GM18508 (cell line): ENCODE results near the gene ATP6V0E2.

Experiments
- ATAC-seq: cut with Tn5 transposase; IDR thresholded peaks from one replicate; pipeline ENCODE4 v1.9.1; 2021; ENCODE audit warnings: moderate number of reproducible peaks; ENCODE audit not compliant: insufficient read depth, unreplicated experiment

ATP6V0E2 gene

GRCh38 chr7:149838224-149838991 lies 35.4 kb upstream of the ATP6V0E2 start, which contains the start of gene ZNF862:
TSS of gene ZNF862 (plus strand) at chr7:149838375. CDS start at chr7:149838612, 237 bp downstream.
- ATAC-seq, result peak; percentile 96

DNA sequence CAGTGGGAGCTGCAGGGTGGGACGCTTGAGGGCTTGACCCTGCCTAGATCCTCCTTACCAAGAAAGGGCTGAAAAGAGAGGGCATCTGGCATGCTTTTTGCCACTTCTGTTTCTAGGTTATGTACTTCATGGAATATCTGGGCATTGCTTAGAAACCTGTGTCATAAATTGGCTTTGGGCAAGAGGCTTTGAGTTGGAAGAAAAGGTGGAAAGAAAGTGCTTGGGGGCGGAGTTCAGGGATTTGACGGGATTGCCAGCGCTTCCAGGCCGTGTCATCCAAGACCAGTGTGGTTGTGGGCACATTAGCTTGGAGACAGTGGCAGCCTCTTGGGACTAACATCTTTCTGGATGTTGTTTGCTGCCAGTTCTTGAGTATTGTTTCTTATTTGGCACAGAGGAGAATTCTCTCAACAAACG lies 34.8 kb upstream of the ATP6V0E2 start:
- ATAC-seq, result no peak

DNA sequence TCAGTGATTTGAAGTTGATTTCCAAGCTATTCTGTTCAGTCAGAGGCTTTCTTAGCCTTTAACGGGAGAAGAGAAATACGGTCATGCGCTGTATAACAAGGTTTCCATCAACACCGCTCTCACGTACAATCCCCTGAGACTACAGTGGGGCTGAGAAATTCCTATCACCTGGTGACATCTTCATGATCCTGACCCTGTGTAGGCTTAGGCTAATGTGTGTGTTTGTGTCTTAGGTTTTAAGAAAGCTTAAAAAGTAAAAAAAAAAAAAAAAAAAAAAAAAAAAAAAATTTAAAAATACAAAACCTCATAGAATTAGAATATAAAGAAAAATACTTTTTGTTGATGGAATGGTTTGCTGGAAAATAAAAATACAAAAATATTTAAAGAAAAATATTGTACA lies 33.8 kb upstream of the ATP6V0E2 start:
- no peak for ATAC-seq

DNA sequence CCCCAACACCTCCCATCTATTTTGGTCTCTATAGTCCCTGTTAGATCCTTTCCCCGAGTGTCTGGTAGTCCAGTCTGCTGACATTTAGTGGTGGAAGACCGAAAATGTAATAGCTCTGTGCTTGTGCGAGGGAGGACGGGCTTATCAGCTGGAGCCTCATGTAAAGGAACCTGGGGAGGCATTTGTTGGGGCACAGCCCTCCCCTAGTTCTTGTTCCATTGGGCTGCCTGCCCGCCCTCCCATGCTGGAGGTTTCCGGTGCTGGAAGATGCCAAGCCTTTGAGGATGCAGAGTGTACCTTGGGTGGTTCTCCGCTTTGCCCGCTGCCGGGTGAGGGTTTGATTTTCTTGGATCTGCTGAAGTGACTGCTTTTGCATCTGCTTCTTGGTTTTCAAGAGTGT lies 30.2 kb upstream of the ATP6V0E2 start:
- no peak for ATAC-seq

- no peak for ATAC-seq
Observed at GRCh38 chr7:149844445-149844844, 29.3 kb upstream of the ATP6V0E2 start.

DNA sequence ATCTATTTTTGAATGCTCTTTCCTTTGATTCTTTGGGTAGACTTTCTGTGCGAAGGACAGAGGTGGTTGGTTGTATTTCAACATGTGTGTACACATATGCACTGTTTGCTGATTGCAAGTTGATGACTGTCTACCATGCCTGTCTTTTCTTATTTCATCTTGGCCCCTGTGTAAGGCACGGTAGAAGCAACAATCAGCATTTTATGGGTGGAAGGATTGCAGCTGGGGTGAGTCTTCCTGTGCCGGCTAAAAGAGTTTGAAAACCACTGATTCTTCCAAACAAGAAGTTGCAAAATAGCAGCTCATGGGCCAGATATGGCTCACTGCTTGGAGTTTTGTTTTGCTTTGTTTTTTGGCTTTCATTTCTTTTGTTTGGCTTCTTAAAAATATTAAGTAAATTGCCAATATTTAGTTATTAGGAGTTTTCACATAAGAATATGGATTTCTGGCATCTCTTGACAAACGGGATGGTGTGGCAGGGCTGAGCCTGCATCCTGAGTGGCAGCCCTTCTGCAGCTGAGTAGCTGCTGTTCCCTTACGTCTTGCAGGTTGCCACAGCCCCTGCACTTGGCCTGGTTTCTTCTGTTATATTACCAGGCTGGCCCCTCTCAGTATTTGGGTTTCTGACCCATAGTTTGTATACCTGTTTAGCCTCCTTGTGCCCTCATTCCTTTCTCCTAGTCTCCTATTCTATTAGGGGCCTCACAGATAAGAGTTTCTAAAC lies 28.4 kb upstream of the ATP6V0E2 start:
- ATAC-seq, result no peak

- no peak for ATAC-seq
Observed at GRCh38 chr7:149846021-149846420, 27.7 kb upstream of the ATP6V0E2 start.

- no peak for ATAC-seq
Observed at GRCh38 chr7:149846436-149847046, 27.2 kb upstream of the ATP6V0E2 start.

DNA sequence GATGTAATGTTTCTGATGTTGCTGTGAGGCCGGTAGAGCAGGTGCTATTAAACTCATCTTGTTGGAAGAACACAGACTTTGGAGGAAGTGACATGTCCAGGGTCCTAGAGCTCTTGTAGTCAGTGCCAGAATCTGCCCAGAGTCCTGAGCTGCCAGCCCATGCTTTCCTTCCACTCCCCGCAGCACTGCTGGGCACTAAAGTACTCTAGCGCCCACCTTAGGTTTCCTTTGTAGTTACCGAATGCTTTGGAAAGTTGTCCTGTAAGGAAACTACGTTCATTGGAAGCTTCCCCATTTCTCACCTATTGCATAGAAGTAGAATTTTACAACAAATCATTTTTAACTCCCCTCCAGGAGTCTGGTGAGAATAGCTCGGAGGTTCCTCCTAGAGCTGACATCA lies 24.6 kb upstream of the ATP6V0E2 start:
- ATAC-seq, result no peak

GRCh38 chr7:149850007-149850594 lies 23.7 kb upstream of the ATP6V0E2 start:
- ATAC-seq, result no peak

- ATAC-seq, result no peak
Observed at GRCh38 chr7:149850716-149851115, 23.1 kb upstream of the ATP6V0E2 start.

GRCh38 chr7:149851449-149851848 lies 22.3 kb upstream of the ATP6V0E2 start:
- no peak for ATAC-seq

- no peak for ATAC-seq
Observed at GRCh38 chr7:149853157-149853556, 20.6 kb upstream of the ATP6V0E2 start.

- no peak for ATAC-seq
Observed at GRCh38 chr7:149854611-149855360, 19.0 kb upstream of the ATP6V0E2 start.

- no peak for ATAC-seq
Observed at GRCh38 chr7:149855361-149856305, 18.1 kb upstream of the ATP6V0E2 start.

DNA sequence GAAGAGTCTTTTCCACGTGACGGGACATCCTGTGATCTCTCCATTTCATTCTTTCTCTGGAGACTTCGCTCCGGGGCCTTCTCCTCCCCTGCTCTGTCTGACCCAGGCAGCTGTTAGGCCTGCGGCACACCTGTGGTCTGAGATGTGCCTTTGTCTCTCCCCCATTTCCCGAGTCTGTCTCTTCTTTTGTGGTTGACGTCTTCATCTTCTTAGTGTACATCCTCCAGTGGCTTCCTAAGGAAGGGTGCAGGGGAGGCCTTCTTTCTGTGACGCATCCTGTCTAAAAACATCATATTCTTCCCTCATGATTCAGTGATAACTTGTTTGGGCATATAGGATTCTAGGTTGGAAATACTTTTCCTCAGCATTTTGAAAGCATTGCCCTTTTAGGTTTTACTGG lies 17.2 kb upstream of the ATP6V0E2 start:
- ATAC-seq, result no peak

DNA sequence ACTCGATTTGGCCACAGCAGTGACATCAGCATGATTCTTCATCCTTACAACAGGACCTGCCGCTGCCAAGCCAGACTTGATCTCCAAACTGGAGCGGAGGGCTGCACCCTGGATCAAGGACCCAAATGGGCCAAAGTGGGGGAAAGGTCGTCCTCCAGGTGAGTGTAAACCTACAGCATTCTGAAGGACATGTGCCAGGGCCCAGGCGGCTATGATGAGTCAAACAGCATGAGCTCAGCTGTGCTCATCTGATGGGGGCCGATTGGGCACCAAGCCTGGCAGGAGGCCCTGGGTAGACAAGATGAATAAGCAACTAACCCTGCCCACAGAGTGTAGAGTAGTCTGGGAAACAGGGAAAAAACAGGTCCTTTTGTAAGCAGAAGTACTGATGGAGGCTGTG lies 14.4 kb upstream of the ATP6V0E2 start:
- no peak for ATAC-seq

DNA sequence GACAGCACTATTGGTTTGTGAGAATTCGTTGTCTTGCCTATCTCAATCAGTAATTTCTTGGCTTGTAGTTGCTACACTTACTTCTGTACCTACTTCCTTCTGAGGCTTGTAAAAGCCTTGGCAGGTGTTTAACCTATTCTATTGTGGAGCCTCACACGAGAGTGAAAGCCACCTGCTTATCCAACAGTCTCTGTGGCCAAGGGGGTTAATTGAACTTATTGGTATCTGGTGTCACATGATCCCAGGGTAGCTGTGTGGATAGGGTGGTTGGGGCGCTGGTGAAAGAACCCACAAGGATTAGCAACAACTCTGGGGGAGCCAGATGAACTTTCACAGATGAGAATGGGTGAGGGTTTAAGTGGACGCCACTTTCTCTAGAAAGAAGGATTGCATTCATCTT lies 13.9 kb upstream of the ATP6V0E2 start:
- ATAC-seq, result no peak
